Mammary epithelial cell (primary cell): ENCODE results near the gene MAP3K19.

Source experiments
- CTCF ChIP-seq, 2 donors: IDR thresholded peaks in 1 of 2; conservative IDR thresholded peaks in 1 of 2; 2 replicates each; pipeline ENCODE4 v1.5.1; 2011 to 2012; ENCODE audit warnings: inconsistent platforms in 2 of 2, low read length in 2 of 2, mild to moderate bottlenecking in 2 of 2, control low read depth in 1 of 2, low read depth in 1 of 2; ENCODE audit not compliant: insufficient read depth in 1 of 2; ENCODE audit errors: extremely low read depth in 1 of 2
- EZH2 ChIP-seq: IDR thresholded peaks from 2 replicates; pipeline ENCODE4 v1.6.1; 2012; ENCODE audit warnings: low read length, inconsistent platforms, borderline replicate concordance

- TF ChIP-seq CTCF (conservative IDR thresholded peaks at IDR 0.05 in 1 of 2, IDR thresholded peaks at IDR 0.05 in 1 of 2; ENCODE audit: extremely low read depth in 1 of 2, insufficient read depth in 1 of 2, low read depth in 1 of 2, low read length in 2 of 2) = no peak
- no peak for TF ChIP-seq EZH2
Observed at GRCh38 chr2:135095591-135095990, 48.3 kb upstream of the MAP3K19 start.
